ENCODE results near the gene MND1. TPM values are rescaled to one million over a fixed set of nuclear protein-coding genes. Genes with fewer than 3 reads are reported as not detected.

Gene MND1
- total RNA-seq, 1 experiment from 2014 or later, result 24.4 TPM

- Histone ChIP-seq H3K4me1 (replicated peaks; ENCODE audit: insufficient read depth) (no peaks in the 10 kb centered on the region), H2AFZ (no peak overlapping the region), H3K79me2 (ENCODE audit: low read depth) (no peaks in the 10 kb centered on the region), H3K9me2 (ENCODE audit: insufficient read depth) (no peaks in the 10 kb centered on the region), H3F3A (ENCODE audit: insufficient read depth, low read depth) (no peaks in the 10 kb centered on the region), H3K27me3 (ENCODE audit: insufficient read depth, low read depth) (no peaks in the 10 kb centered on the region), H4K20me1 (ENCODE audit: insufficient read depth) (no peaks in the 10 kb centered on the region), H3K36me3 (ENCODE audit: low read depth) (no peaks in the 10 kb centered on the region), H3K27ac (no peak overlapping the region), H3K4me3 (no peak overlapping the region), H3K9me3 (ENCODE audit: insufficient read depth, low read depth) (no peaks in the 10 kb centered on the region), H3K4me2 (no peak overlapping the region)
- BruUV-seq (replicated peaks), result no TSS peak
- CTCF ChIA-PET, result no interaction called here
- POLR2A ChIA-PET (ENCODE audit: unreplicated experiment), result no interaction called here
- intact Hi-C loops (cut with micrococcal nuclease; ENCODE audit: unreplicated experiment), result no loop called here
- TF ChIP-seq, protein P1, sequence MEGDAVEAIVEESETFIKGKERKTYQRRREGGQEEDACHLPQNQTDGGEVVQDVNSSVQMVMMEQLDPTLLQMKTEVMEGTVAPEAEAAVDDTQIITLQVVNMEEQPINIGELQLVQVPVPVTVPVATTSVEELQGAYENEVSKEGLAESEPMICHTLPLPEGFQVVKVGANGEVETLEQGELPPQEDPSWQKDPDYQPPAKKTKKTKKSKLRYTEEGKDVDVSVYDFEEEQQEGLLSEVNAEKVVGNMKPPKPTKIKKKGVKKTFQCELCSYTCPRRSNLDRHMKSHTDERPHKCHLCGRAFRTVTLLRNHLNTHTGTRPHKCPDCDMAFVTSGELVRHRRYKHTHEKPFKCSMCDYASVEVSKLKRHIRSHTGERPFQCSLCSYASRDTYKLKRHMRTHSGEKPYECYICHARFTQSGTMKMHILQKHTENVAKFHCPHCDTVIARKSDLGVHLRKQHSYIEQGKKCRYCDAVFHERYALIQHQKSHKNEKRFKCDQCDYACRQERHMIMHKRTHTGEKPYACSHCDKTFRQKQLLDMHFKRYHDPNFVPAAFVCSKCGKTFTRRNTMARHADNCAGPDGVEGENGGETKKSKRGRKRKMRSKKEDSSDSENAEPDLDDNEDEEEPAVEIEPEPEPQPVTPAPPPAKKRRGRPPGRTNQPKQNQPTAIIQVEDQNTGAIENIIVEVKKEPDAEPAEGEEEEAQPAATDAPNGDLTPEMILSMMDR (conservative IDR thresholded peaks at IDR 0.05), result no peak
- no peak for TF ChIP-seq EZH2 (IDR thresholded peaks at IDR 0.05; ENCODE audit: low read depth)
- DNase-seq, result no peak
Observed at GRCh38 chr4:153385784-153386183, 41.3 kb downstream of the MND1 start.

GRCh38 chr4:153387981-153388380 lies 43.5 kb downstream of the MND1 start:
- no peaks in the 10 kb centered on the region for H3K27me3 ChIP-seq (ENCODE audit: insufficient read depth, low read depth)
- intact Hi-C loops (cut with micrococcal nuclease; ENCODE audit: unreplicated experiment), result no loop called here
- no peaks in the 10 kb centered on the region for H3K4me1 ChIP-seq (replicated peaks; ENCODE audit: insufficient read depth)
- no peak overlapping the region for H3K27ac ChIP-seq
- H3K9me2 ChIP-seq (ENCODE audit: insufficient read depth), result no peaks in the 10 kb centered on the region
- TF ChIP-seq, protein P1 (conservative IDR thresholded peaks at IDR 0.05), result no peak
- POLR2A ChIA-PET (ENCODE audit: unreplicated experiment), result no interaction called here
- DNase-seq, result no peak
- H2AFZ ChIP-seq, result no peak overlapping the region
- H3K4me2 ChIP-seq, result no peak overlapping the region
- no peaks in the 10 kb centered on the region for H3K9me3 ChIP-seq (ENCODE audit: insufficient read depth, low read depth)
- no peaks in the 10 kb centered on the region for H3K79me2 ChIP-seq (ENCODE audit: low read depth)
- no peaks in the 10 kb centered on the region for H3F3A ChIP-seq (ENCODE audit: insufficient read depth, low read depth)
- CTCF ChIA-PET, result no interaction called here
- H3K4me3 ChIP-seq, result no peak overlapping the region
- no peaks in the 10 kb centered on the region for H4K20me1 ChIP-seq (ENCODE audit: insufficient read depth)
- BruUV-seq (replicated peaks), result no TSS peak
- H3K36me3 ChIP-seq (ENCODE audit: low read depth), result no peaks in the 10 kb centered on the region

DNA sequence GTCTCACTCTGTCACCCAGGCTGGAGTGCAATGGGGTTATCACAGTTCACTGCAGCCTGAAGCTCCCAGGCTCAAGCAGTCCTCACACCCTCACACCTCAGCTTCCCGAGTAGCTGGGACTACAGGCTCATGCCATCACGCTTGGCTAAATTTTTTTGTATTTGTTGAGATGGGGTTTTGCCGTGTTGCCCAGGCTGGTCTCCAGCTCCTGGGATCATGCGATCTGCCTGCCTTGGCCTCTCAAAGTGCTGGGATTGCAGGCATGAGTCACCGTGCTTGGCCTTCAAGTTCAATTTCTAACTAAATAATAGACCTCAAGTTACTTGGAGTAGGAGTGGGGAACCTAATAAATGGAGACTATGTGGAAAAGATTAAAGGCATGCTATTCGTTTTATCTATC lies 48.9 kb downstream of the MND1 start:
- Histone ChIP-seq H3K4me3 (no peak overlapping the region), H3K79me2 (ENCODE audit: low read depth) (no peaks in the 10 kb centered on the region), H3K9me2 (ENCODE audit: insufficient read depth) (no peaks in the 10 kb centered on the region), H3K4me2 (no peak overlapping the region), H3K4me1 (replicated peaks; ENCODE audit: insufficient read depth) (no peaks in the 10 kb centered on the region), H3K27me3 (ENCODE audit: insufficient read depth, low read depth) (no peaks in the 10 kb centered on the region), H2AFZ (no peak overlapping the region), H3F3A (ENCODE audit: insufficient read depth, low read depth) (no peaks in the 10 kb centered on the region), H4K20me1 (ENCODE audit: insufficient read depth) (no peaks in the 10 kb centered on the region), H3K27ac (no peak overlapping the region), H3K9me3 (ENCODE audit: insufficient read depth, low read depth) (no peaks in the 10 kb centered on the region), H3K36me3 (ENCODE audit: low read depth) (no peaks in the 10 kb centered on the region)
- DNase-seq, result no peak
- POLR2A ChIA-PET (ENCODE audit: unreplicated experiment), result no interaction called here
- no peak for TF ChIP-seq EZH2 (IDR thresholded peaks at IDR 0.05; ENCODE audit: low read depth)
- TF ChIP-seq, protein P1 (conservative IDR thresholded peaks at IDR 0.05), result no peak
- intact Hi-C loops (cut with micrococcal nuclease; ENCODE audit: unreplicated experiment), result no loop called here
- CTCF ChIA-PET, result no interaction called here
- no TSS peak for BruUV-seq (replicated peaks)

Data from PC-9 (cell line).